KOPT-K1 (cell line): ENCODE results near the gene TRIM14.
A peak's percentile ranks its signal among the peaks of the same experiment; 100 is the strongest.
"Not testable (repeated sequence)": the region's sequence is repeated elsewhere in the genome, so short reads cannot be mapped to it uniquely, and the experiment has no call there.

Experiments
- H3K27ac ChIP-seq: fragments of 200-600 bp; sonication (generic); 2 replicates; pipeline ENCODE4 v1.5.1; 2016; ENCODE audit warnings: antibody characterized with exemption, mild to moderate bottlenecking, low read depth, low read length; ENCODE audit not compliant: poor library complexity, severe bottlenecking
- H3K36me3 ChIP-seq: fragments of 200-600 bp; sonication (generic); 2 replicates; pipeline ENCODE4 v1.5.1; 2017; ENCODE audit warnings: antibody characterized with exemption, mild to moderate bottlenecking, low read length, moderate library complexity; ENCODE audit not compliant: insufficient read depth
- H3K9me3 ChIP-seq: fragments of 200-600 bp; sonication (generic); 2 replicates; pipeline ENCODE4 v1.5.1; 2017; ENCODE audit warnings: antibody characterized with exemption, low read length, mild to moderate bottlenecking; ENCODE audit not compliant: insufficient read depth, poor library complexity, severe bottlenecking

Gene TRIM14

DNA sequence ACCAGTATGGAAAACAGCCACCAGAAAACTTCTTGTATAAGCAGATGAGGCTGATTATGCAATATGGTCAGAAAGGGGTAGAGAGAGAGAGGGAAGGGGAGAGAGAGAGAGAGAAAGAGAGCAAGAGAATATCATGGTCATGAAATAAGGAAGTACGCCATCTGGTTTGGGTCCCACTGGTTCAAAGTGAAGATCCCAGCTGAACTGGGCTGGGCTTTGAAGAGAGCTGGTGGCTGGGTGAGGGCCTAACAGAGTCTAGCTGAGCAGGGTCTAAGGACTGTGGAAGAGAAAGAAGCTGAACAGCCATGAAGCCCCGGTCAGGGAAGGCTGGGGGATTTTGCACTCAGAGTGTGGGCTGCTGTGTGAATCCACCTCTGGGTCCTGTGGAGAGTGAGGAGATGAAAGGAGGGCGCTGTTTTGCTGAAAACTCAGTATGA lies 14.6 kb downstream of the TRIM14 start:
- peaks cover 49% of the 10 kb centered on the region for H3K36me3 ChIP-seq
- H3K9me3 ChIP-seq: no peaks in the 10 kb centered on the region
- H3K27ac ChIP-seq: peak overlapping the region; percentile 99

- no peaks in the 10 kb centered on the region for H3K9me3 ChIP-seq
- peaks cover 56% of the 10 kb centered on the region for H3K36me3 ChIP-seq
- peak overlapping the region; percentile 99 for H3K27ac ChIP-seq
These were observed 17.2 kb downstream of the TRIM14 start for GRCh38 chr9:98101868-98102273.

GRCh38 chr9:98101416-98101815 lies 17.6 kb downstream of the TRIM14 start:
- Histone ChIP-seq H3K9me3 (no peaks in the 10 kb centered on the region), H3K27ac (peak overlapping the region; percentile 99), H3K36me3 (peaks cover 56% of the 10 kb centered on the region)

DNA sequence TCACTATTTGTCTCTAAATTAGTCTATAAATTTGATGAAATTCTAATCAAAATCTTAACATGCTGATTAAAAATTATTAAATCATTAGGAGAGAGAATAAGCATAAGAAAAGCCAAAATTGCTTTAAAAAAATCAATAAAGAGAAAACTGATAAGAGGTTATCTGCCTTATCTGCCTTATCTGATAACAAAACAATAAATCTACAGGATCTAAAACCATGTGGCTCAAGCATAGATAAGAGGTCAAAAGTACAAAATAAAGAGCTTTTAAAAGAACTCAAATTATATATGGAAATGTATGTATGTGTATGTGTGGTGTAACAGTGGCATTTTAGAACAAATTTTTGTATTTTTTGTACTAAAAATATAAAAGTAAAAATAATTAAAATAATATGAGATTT lies 18.6 kb downstream of the TRIM14 start:
- peak overlapping the region; percentile 99 for H3K27ac ChIP-seq
- no peaks in the 10 kb centered on the region for H3K9me3 ChIP-seq
- peaks cover 56% of the 10 kb centered on the region for H3K36me3 ChIP-seq

- H3K36me3 ChIP-seq: peaks cover 56% of the 10 kb centered on the region
- H3K27ac ChIP-seq: peak overlapping the region; percentile 99
- no peaks in the 10 kb centered on the region for H3K9me3 ChIP-seq
These were observed 19.1 kb downstream of the TRIM14 start for GRCh38 chr9:98099898-98100297.

- Histone ChIP-seq H3K36me3 (peaks cover 58% of the 10 kb centered on the region), H3K27ac (peak overlapping the region; percentile 99), H3K9me3 (no peaks in the 10 kb centered on the region)
These were observed 19.7 kb downstream of the TRIM14 start for GRCh38 chr9:98099346-98099745.

GRCh38 chr9:98097836-98098235 lies 21.2 kb downstream of the TRIM14 start:
- H3K9me3 ChIP-seq: no peaks in the 10 kb centered on the region

DNA sequence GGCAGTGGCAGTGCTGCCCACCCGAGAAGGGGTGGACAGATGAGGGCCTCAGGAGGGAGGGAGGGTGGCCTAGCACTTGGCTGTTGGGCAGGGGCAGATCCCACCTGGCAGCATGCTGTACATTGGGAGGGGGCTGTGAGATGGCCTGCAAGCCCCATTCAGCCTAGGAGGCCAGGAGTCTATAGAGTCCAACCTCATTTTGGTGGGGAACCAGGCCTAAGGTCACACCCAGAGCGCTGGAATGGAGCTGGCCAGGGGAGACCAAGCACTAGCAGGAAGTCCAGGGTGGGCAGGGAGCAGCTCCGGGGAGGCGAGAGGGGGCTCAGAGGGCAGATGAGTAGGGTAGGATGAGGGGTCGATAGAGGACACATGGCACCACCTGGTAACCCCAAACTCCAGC lies 22.9 kb downstream of the TRIM14 start:
- no peaks in the 10 kb centered on the region for H3K9me3 ChIP-seq
- H3K36me3 ChIP-seq: peaks cover 89% of the 10 kb centered on the region
- H3K27ac ChIP-seq: no peak overlapping the region

More at GRCh38 chr9:98097836-98098235, 21.2 kb downstream of the TRIM14 start:
- Histone ChIP-seq H3K36me3 (peaks cover 73% of the 10 kb centered on the region), H3K27ac (peak overlapping the region; percentile 26)

DNA sequence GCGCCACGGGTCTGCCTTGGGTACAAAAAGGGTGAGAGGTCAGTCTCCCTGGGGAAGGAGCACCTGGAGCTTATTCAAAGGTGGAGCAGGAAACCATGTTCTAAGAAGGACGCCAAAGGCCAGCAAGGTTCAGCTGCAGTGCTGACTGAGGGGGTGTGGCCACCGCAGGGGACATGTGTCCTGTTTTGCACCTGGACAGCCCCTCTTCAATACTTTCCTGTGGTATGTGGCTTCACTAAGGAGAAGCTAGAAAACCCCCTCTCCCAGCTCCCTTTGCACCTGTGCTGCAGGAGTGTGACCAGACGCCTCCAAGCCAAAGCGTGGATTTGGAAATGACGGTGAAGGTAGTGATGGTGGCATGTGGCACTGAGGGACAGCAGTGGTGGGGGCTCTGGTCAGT lies 23.6 kb downstream of the TRIM14 start:
- no peaks in the 10 kb centered on the region for H3K9me3 ChIP-seq
- peaks cover 95% of the 10 kb centered on the region for H3K36me3 ChIP-seq
- no peak overlapping the region for H3K27ac ChIP-seq

DNA sequence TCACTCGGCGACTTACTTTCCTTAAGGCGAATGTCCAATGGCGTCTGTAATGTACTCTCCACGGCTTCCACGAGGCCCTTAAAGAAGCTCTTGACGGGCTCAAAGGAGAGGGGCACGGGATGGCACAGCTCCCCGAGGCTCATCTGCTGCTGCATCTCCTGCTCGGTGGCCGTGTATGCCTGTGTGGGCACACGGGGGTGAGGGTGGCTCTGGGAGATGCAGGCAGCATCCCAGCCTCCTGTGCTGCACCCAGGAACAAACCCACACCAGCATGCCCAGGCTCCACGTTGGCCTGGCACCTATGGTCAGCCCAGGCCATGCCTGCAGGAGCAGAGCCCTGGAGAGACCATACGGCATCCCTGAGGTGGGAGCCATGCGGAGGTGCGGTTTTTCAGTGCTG lies 24.2 kb downstream of the TRIM14 start:
- peaks cover 97% of the 10 kb centered on the region for H3K36me3 ChIP-seq
- no peaks in the 10 kb centered on the region for H3K9me3 ChIP-seq
- H3K27ac ChIP-seq: no peak overlapping the region

DNA sequence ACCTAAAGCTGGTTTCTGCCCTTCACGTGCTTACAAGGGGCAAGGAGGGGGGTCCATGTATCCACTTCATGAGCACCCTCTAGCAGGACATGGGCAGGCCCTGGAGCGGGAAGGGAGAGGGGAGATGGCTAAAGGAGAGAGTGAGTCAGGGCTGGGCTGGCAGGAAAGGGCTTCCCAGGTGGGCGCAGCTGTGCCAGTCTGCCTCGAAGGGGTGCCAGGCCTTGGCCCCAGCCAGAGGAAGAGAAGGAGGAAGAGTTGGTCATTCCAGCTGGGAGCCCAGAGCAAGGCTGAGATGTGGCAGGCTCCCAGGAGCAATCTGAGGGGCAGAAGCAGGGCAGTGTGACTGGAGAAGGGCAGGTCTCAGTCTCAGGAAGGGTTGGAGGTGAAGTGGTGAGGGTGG lies 24.7 kb downstream of the TRIM14 start:
- peaks cover 97% of the 10 kb centered on the region for H3K36me3 ChIP-seq
- no peaks in the 10 kb centered on the region for H3K9me3 ChIP-seq
- H3K27ac ChIP-seq: no peak overlapping the region

GRCh38 chr9:98092613-98092931 lies 26.4 kb downstream of the TRIM14 start:
- peaks cover 94% of the 10 kb centered on the region for H3K36me3 ChIP-seq
- H3K9me3 ChIP-seq: no peaks in the 10 kb centered on the region
- no peak overlapping the region for H3K27ac ChIP-seq

- no peak overlapping the region for H3K27ac ChIP-seq
- peaks cover 94% of the 10 kb centered on the region for H3K36me3 ChIP-seq
- no peaks in the 10 kb centered on the region for H3K9me3 ChIP-seq
These were observed 27.0 kb downstream of the TRIM14 start for GRCh38 chr9:98091735-98092612.

DNA sequence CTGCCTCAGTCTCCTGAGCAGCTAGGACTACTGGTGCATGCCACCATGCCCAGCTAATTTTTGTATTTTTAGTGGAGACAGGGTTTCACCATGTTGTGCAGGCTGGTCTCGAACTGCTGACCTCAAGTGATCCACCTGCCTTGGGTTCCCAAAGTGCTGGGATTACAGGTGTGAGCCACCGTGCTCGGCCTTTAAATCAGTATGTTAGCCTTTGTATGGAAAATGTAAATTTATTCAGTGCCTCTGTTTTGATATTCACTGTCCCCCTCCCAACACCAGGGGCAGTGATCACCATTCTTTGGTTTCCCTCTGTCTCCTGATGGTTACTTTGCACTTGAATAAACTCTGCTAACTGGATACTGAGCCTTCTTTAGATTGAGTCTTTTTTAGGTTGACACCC lies 28.3 kb downstream of the TRIM14 start:
- not testable (repeated sequence) for H3K9me3 ChIP-seq, H3K27ac ChIP-seq
- peaks cover 94% of the 10 kb centered on the region for H3K36me3 ChIP-seq

GRCh38 chr9:98087420-98088354 lies 31.3 kb downstream of the TRIM14 start:
- peaks cover 94% of the 10 kb centered on the region for H3K36me3 ChIP-seq
- no peaks in the 10 kb centered on the region for H3K9me3 ChIP-seq
- H3K27ac ChIP-seq: no peak overlapping the region
